ENCODE measurements around the gene ASIC2.

ASIC2 gene

GRCh38 chr17:33164169-33164881, 128.8 kb downstream of the ASIC2 start:
- no peak for DNase-seq (ENCODE audit: low read depth in 1 of 2, low spot score in 1 of 2)

DNA sequence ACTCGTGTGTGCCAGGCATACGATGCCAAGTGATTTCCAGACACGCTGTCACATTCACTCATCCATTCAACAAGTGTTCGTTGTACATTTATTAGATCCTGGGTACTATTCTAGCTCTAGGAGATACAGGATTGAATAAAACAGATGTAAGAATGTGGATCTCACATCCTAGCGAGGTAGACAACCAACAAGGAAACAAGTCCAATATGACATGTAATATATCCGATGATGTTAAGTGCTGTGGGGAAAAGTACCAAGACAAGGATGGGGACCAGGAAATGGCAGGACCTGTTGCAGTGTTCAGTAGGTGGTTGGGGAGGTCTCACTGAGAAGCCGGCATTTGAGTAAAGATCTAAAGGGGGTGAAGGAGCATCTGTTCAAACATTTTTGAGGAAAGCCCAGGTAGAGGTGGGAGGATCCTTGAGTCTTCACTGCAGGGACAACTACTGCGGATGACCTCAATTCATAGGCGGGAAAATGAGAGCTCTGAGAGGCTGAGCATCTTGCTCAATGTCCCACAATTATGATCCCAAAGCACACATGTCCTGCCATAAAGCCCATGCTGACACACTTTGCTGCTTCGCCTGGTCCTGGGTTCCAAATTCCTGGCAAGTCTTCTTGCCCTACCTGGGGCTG, 129.4 kb downstream of the ASIC2 start:
- no peak for DNase-seq (ENCODE audit: low read depth in 1 of 2, low spot score in 1 of 2)

- DNase-seq (ENCODE audit: low read depth in 1 of 2, low spot score in 1 of 2): no peak
Observed at GRCh38 chr17:33154869-33155455, 138.1 kb downstream of the ASIC2 start.

GRCh38 chr17:33152783-33153182, 140.3 kb downstream of the ASIC2 start:
- DNase-seq (ENCODE audit: low read depth in 1 of 2, low spot score in 1 of 2): no peak

DNA sequence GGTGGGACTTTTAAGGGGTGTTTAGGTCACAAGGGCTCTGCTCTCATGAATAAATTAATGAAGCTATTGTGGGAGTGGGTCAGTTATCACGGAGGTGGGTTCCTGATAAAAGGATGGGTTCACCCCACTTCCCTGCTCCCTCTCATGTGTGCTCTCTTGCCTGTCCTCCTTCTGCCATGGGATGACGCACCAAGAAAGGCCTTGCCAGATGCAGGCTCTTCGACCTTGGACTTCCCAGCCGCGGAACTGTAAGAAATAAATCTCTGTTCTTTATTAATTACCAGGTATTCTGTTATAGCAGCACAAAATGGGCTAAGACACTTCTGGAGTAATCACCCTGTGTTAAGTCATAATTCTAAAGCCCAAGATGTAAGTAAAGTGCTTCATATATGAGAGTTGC, 141.5 kb downstream of the ASIC2 start:
- no peak for DNase-seq (ENCODE audit: low read depth in 1 of 2, low spot score in 1 of 2)

GRCh38 chr17:33145941-33146340, 147.2 kb downstream of the ASIC2 start:
- no peak for DNase-seq (ENCODE audit: low read depth in 1 of 2, low spot score in 1 of 2)

GRCh38 chr17:33144837-33145236, 148.3 kb downstream of the ASIC2 start:
- DNase-seq (ENCODE audit: low read depth in 1 of 2, low spot score in 1 of 2): no peak

DNA sequence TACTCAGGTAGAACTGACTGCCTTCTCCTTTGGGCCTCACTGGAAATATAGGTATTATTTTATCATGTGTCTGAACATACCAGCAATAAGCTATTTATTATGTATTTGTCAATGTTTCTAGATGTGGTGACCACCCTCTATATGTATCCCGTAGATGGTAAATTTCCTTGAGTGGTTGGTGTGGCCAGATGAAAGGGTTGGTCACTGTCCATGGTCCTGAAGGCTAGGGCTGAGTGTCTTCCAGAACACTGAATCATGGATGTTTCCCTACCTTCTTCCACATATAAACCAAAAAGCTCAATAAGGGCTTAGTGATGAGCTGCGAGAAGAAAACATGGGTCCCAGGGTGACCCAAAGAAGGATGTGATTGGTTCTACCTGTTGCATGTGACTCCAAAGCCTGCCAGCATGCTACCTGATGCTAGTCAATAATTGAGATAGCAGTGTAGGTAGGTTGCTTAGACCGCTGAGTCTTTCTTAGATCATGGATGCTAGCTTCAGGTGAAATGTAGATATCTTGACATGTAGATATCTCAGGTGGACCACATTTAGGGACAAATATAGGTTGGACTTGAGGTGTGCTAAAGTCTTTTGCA, 150.3 kb downstream of the ASIC2 start:
- DNase-seq (ENCODE audit: low read depth in 1 of 2, low spot score in 1 of 2): no peak

DNA sequence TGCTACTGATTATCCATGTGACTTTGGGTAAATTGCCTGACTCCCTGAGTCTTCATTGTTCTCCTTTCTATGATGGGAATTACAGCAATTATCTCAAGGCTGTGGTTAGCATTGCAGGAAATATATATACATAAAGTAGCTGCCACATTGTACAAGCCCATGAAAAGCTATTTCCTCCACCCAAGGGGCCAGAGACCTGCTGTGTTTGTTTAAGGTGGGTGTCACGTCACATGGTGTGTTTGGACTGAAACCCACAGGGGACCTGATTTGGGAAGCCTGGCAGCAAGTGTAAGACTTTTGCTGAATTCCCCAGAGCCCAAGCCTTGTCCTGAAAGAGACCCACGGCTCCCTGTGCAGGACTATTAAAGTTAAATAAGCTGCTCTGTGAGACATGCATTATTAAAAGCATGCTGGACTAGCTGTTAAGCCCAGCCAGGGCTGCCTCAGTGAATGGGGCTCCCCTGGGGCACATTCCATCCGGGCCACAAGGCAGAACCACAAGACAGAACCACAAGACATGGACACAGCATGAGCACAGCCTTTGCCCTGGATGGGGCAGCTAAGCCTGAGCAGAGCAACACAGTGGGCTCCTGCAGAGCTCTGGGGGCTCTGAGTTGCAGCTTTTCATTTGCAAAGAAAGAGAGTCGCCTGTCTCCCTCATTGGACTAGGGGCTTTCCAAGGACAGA, 152.5 kb downstream of the ASIC2 start:
- DNase-seq (ENCODE audit: low read depth in 1 of 2, low spot score in 1 of 2): no peak

DNA sequence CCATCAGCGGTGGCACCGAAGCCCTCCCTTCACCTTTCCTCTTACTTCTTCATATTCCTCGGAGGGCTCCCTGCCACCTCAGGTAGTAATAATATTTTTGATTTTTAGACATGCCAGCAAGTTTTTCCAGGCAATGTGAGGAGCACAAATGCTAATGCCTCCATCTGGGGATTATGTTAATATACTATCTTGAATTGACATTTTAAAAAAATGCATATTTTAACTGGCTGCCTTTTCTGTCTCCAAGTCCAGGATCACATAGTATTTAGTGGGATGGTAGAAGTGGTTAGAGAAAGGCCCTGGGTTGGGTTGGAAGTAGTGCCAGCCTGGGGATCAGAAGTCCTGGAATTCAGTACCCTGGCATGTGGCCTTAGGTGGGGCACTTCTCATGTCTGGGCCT, 154.5 kb downstream of the ASIC2 start:
- DNase-seq (ENCODE audit: low read depth in 1 of 2, low spot score in 1 of 2): no peak

- DNase-seq (ENCODE audit: low read depth in 1 of 2, low spot score in 1 of 2): no peak
Observed at GRCh38 chr17:33137426-33137825, 155.7 kb downstream of the ASIC2 start.

DNA sequence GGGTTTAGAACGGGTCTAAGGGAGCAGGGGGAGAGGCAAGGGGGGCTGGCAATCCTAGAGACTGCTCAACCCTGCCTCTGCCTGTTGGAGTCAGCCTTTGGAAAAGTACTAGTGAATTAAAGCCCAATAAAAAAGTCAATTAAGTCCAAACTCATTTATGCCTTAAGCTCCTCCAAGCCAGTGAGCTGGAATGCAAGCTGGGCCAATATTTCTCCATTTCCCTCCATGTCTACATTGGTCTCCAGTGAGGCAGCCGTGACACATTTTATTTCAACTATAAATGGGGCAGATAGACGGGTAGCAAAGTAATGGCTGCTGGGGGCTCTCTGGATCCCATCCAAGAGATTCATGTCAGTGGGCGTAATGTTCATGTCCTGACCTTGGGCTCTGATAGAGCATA, 157.4 kb downstream of the ASIC2 start:
- DNase-seq (ENCODE audit: low read depth in 1 of 2, low spot score in 1 of 2): no peak

GRCh38 chr17:33131620-33132019, 161.5 kb downstream of the ASIC2 start:
- no peak for DNase-seq (ENCODE audit: low read depth in 1 of 2, low spot score in 1 of 2)

GRCh38 chr17:33127706-33128105, 165.4 kb downstream of the ASIC2 start:
- DNase-seq (ENCODE audit: low read depth in 1 of 2, low spot score in 1 of 2): no peak

DNA sequence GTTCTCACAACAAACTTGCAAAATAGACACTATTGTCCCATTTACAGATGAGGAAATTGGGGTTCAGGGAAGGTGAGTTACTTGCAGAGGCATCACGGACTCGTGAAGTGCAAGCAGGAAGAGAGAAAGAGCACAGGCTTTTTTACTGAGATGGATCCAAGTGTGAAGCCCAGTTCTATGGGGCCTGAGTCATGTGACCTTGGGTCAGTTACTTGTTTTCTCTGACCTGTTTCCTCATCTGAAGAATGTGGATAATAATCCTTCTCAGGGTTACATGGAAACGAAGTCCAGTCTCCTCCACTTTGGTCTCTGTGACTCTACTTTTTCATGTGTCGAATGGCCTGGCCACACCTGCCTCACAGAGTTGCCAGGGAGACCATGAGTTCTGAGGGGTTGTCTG, 167.0 kb downstream of the ASIC2 start:
- DNase-seq (ENCODE audit: low read depth in 1 of 2, low spot score in 1 of 2): no peak

DNA sequence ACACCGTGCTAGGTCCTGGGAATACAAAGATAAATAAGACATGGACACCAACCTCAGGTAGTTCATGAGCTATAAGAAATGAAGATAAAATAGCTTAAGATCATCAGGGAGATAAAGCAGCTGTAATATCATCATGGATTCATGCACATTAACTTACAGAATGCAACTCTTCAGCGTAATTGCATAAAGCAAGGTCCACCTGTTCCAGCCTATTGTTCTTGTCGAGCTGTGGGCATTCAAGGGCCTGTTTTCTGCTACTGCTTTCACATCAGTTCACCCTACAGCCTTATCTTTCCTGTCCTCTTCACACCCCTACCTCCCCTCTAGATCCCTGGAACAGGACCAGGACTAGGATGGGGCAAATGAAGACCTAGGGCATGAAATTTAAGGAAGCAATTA, 167.5 kb downstream of the ASIC2 start:
- no peak for DNase-seq (ENCODE audit: low read depth in 1 of 2, low spot score in 1 of 2)

GRCh38 chr17:33124871-33125551, 168.1 kb downstream of the ASIC2 start:
- no peak for DNase-seq (ENCODE audit: low read depth in 1 of 2, low spot score in 1 of 2)

- no peak for DNase-seq (ENCODE audit: low read depth in 1 of 2, low spot score in 1 of 2)
Observed at GRCh38 chr17:33124185-33124584, 168.9 kb downstream of the ASIC2 start.

DNA sequence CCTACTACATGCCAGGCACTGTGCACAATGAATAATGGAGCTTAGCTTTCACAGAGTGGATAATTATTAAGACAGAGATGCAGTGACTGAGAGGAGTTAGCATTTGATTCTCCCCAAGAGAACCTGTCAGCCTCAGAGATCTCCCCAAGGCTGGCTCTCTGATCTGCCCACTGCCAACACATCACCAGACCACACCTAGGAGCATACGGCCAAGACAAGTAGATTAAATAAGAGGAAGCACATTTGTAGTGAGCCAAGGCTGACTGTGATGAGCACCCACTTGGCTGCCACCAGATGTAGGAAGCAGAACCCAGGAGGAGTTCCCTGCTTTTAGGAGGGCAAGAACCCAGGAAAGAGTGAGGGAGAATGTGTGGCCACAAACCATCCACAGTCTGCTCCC, 171.3 kb downstream of the ASIC2 start:
- DNase-seq (ENCODE audit: low read depth in 1 of 2, low spot score in 1 of 2): no peak

GRCh38 chr17:33121272-33121671, 171.8 kb downstream of the ASIC2 start:
- DNase-seq (ENCODE audit: low read depth in 1 of 2, low spot score in 1 of 2): no peak

DNA sequence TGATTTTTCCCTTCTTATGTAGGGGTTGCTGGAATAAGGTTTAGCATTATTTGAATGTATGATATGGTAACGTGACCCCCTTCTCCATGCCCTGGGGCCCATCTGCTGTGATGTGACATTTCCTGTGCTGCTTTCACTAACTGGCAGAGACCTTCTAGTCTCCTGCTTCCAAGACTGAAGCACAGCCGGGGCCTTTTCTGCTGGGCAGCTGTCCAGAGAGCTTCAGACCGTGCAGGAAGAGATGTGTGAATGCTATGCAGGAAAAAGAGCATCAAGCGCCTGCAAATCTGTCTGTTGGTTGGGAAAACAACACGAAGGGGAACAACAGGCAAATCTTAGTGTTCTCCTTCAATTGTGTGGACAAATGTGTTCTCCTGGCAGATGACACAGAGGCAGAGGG, 173.0 kb downstream of the ASIC2 start:
- no peak for DNase-seq (ENCODE audit: low read depth in 1 of 2, low spot score in 1 of 2)

Data from activated CD4-positive, alpha-beta T cell treated with anti-CD3 and anti-CD28 coated beads, Interleukin-2, amount 50 U/mL, for 24 hours (primary cell).